Measurements from ENCODE around the gene TXNDC11.

Gene TXNDC11

GRCh38 chr16:11783319-11784037 is 40.8 kb upstream of the TXNDC11 start:
- Mint-ChIP-seq H3K4me3 (no peak overlapping the region), H3K36me3 (ENCODE audit: low read depth) (peaks cover 34% of the 10 kb centered on the region), H3K27ac (peak overlapping the region; percentile 78), H3K9me3 (no peaks in the 10 kb centered on the region), H3K27me3 (ENCODE audit: low read depth, poor library complexity) (no peaks in the 10 kb centered on the region), H3K4me1 (peaks cover 28% of the 10 kb centered on the region)
- DNase-seq, result no peak
- no peak for TF ChIP-seq CTCF (IDR thresholded peaks at IDR 0.05)

- no peaks in the 10 kb centered on the region for H3K9me3 Mint-ChIP-seq
- H3K27ac Mint-ChIP-seq, result peak overlapping the region; percentile 91
- peaks cover 24% of the 10 kb centered on the region for H3K4me1 Mint-ChIP-seq
- no peak overlapping the region for H3K4me3 Mint-ChIP-seq
- no peaks in the 10 kb centered on the region for H3K27me3 Mint-ChIP-seq (ENCODE audit: low read depth, poor library complexity)
- DNase-seq, result no peak
- no peak for TF ChIP-seq CTCF (IDR thresholded peaks at IDR 0.05)
- peaks cover 31% of the 10 kb centered on the region for H3K36me3 Mint-ChIP-seq (ENCODE audit: low read depth)
Observed at GRCh38 chr16:11781773-11782172, 39.1 kb upstream of the TXNDC11 start.

- H3K27ac Mint-ChIP-seq, result peak overlapping the region; percentile 91
- no peak for TF ChIP-seq CTCF (IDR thresholded peaks at IDR 0.05)
- peaks cover 24% of the 10 kb centered on the region for H3K4me1 Mint-ChIP-seq
- H3K27me3 Mint-ChIP-seq (ENCODE audit: low read depth, poor library complexity), result no peaks in the 10 kb centered on the region
- H3K36me3 Mint-ChIP-seq (ENCODE audit: low read depth), result peaks cover 29% of the 10 kb centered on the region
- no peak overlapping the region for H3K4me3 Mint-ChIP-seq
- H3K9me3 Mint-ChIP-seq, result no peaks in the 10 kb centered on the region
- no peak for DNase-seq
Observed at GRCh38 chr16:11780991-11781680, 38.5 kb upstream of the TXNDC11 start.

DNA sequence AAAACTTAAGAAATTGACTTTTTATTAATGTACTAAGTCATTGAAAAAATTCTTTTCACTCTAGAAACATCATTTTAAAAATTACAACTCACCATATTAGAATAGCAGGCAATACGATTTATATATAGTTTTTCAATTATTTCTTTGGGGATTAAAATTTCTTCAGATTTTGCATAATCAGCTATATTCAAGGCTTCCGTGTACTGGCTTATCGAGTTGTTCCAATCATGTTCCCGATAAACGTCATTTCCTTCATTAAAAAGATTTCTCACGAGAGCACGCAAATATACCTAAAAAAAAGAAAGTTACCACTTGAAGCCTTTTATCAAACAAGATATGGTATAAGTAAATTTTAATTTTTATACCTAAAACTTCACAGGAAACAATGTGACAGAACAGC is 36.4 kb upstream of the TXNDC11 start:
- DNase-seq, result no peak
- H3K4me3 Mint-ChIP-seq, result no peak overlapping the region
- H3K27ac Mint-ChIP-seq, result no peak overlapping the region
- no peak for TF ChIP-seq CTCF (IDR thresholded peaks at IDR 0.05)
- H3K4me1 Mint-ChIP-seq, result peaks cover 24% of the 10 kb centered on the region
- peaks cover 47% of the 10 kb centered on the region for H3K36me3 Mint-ChIP-seq (ENCODE audit: low read depth)
- H3K9me3 Mint-ChIP-seq, result no peaks in the 10 kb centered on the region
- H3K27me3 Mint-ChIP-seq (ENCODE audit: low read depth, poor library complexity), result no peaks in the 10 kb centered on the region

GRCh38 chr16:11774065-11774626 is 31.5 kb upstream of the TXNDC11 start:
- Mint-ChIP-seq H3K36me3 (ENCODE audit: low read depth) (peaks cover 62% of the 10 kb centered on the region), H3K9me3 (no peaks in the 10 kb centered on the region), H3K4me3 (no peak overlapping the region), H3K4me1 (no peaks in the 10 kb centered on the region), H3K27ac (no peak overlapping the region), H3K27me3 (ENCODE audit: low read depth, poor library complexity) (no peaks in the 10 kb centered on the region)
- TF ChIP-seq CTCF (IDR thresholded peaks at IDR 0.05), result no peak
- no peak for DNase-seq

Measured in nephron progenitor cell (in vitro differentiated cells).